SK-N-SH (cell line): ENCODE results near the gene RNASEH2B. TPM values are rescaled to one million over a fixed set of nuclear protein-coding genes. Genes with fewer than 3 reads are reported as not detected.

Source experiments
- CTCF ChIA-PET: fragments of 300-600, 350-600 bp; formaldehyde crosslinking; extraction: SDS; loops from one replicate; lab custom pipeline; 2021; lab: Yijun Ruan, JAX
- POLR2A ChIA-PET: fragments of 350-600 bp; sonication (Branson Sonifier 250); formaldehyde crosslinking; extraction: SDS; loops from one replicate; lab custom pipeline; 2020; ENCODE audit warnings: antibody characterized with exemption, inconsistent platforms; lab: Yijun Ruan, JAX
- DNase-seq: peaks from one replicate; pipeline ENCODE4 v3.0.0; 2012
- H2AFZ ChIP-seq: fragments of 200-600 bp; sonication (generic); 2 replicates; pipeline ENCODE4 v1.8.1; 2016; ENCODE audit warnings: antibody characterized with exemption, mild to moderate bottlenecking, low read depth
- H3F3A ChIP-seq: fragments of 200-600 bp; sonication (generic); replicated peaks from 2 replicates; pipeline ENCODE3; 2016; ENCODE audit warnings: antibody characterized with exemption, mild to moderate bottlenecking; ENCODE audit not compliant: insufficient read depth
- H3K27ac ChIP-seq, 2 experiments: fragments of 200-500 bp in 1 of 2; fragments of 200-600 bp in 1 of 2; sonication (Bioruptor generic) in 1 of 2; sonication (generic), shearing (Covaris generic) in 1 of 2; 2 replicates each; pipeline versions ENCODE4 v1.5.1 to v1.6.1; 2014 to 2016; ENCODE audit warnings: low read depth in 2 of 2, inconsistent platforms in 1 of 2, low read length in 1 of 2, mild to moderate bottlenecking in 1 of 2, mixed read lengths in 1 of 2
- H3K27me3 ChIP-seq: fragments of 200-600 bp; sonication (generic), shearing (Covaris generic); 2 replicates; pipeline ENCODE4 v1.6.1; 2016; ENCODE audit warnings: mixed run types; ENCODE audit not compliant: insufficient read depth
- H3K36me3 ChIP-seq, 2 experiments: fragments of 200-500 bp in 1 of 2; fragments of 200-600 bp in 1 of 2; sonication (Bioruptor generic) in 1 of 2; sonication (generic) in 1 of 2; replicated peaks in 1 of 2; 2 replicates each; pipeline versions ENCODE3 to v1.5.1; 2014 to 2016; ENCODE audit warnings: low read length in 1 of 2, mild to moderate bottlenecking in 1 of 2; ENCODE audit not compliant: insufficient read depth in 2 of 2, control insufficient read depth in 1 of 2
- H3K4me1 ChIP-seq, 2 experiments: fragments of 200-500 bp in 1 of 2; fragments of 200-600 bp in 1 of 2; sonication (Bioruptor generic) in 1 of 2; sonication (generic), shearing (Covaris generic) in 1 of 2; 2 replicates each; pipeline versions ENCODE4 v1.5.1 to v1.6.1; 2014 to 2016; ENCODE audit warnings: low read depth in 1 of 2, low read length in 1 of 2, mixed run types in 1 of 2; ENCODE audit not compliant: insufficient read depth in 2 of 2, control insufficient read depth in 1 of 2
- H3K4me2 ChIP-seq: fragments of 200-600 bp; sonication (generic), shearing (Covaris generic); 2 replicates; pipeline ENCODE4 v1.6.1; 2017; ENCODE audit warnings: mixed run types
- H3K4me3 ChIP-seq, 2 experiments: fragments of 200-500 bp in 1 of 2; fragments of 200-600 bp in 1 of 2; sonication (Bioruptor generic) in 1 of 2; sonication (generic), shearing (Covaris generic) in 1 of 2; 2 replicates each; pipeline versions ENCODE4 v1.5.1 to v1.8.1; 2014 to 2016; ENCODE audit warnings: low read depth in 2 of 2, inconsistent platforms in 1 of 2, low read length in 1 of 2, mild to moderate bottlenecking in 1 of 2, mixed read lengths in 1 of 2, moderate library complexity in 1 of 2
- H3K79me2 ChIP-seq: fragments of 200-600 bp; sonication (generic); 2 replicates; pipeline ENCODE4 v1.8.1; 2017; ENCODE audit warnings: mild to moderate bottlenecking; ENCODE audit not compliant: insufficient read depth
- H3K9ac ChIP-seq: fragments of 200-600 bp; sonication (generic); 2 replicates; pipeline ENCODE4 v1.6.1; 2017; ENCODE audit warnings: mixed run types
- H3K9me2 ChIP-seq: fragments of 200-600 bp; sonication (generic); 2 replicates; pipeline ENCODE4 v1.6.1; 2017; ENCODE audit warnings: mixed run types
- H3K9me3 ChIP-seq: fragments of 200-600 bp; sonication (generic); 2 replicates; pipeline ENCODE4 v1.6.1; 2017; ENCODE audit warnings: mixed run types, mild to moderate bottlenecking, moderate library complexity
- H4K20me1 ChIP-seq: fragments of 200-600 bp; sonication (generic); 2 replicates; pipeline ENCODE4 v1.6.1; 2017; ENCODE audit warnings: mild to moderate bottlenecking, mixed run types; ENCODE audit not compliant: insufficient read depth
- CHD2 ChIP-seq: fragments of 150-350 bp; IDR thresholded peaks from 2 replicates; pipeline ENCODE4 v1.6.1; 2018; ENCODE audit warnings: low read length; ENCODE audit not compliant: partially characterized antibody
- ELF1 ChIP-seq: IDR thresholded peaks from 2 replicates; pipeline ENCODE4 v1.4.0; 2012
- EZH2phosphoT487 ChIP-seq: fragments of 200-600 bp; sonication (generic); IDR thresholded peaks from 2 replicates; pipeline ENCODE4 v1.6.1; 2017; ENCODE audit warnings: low read depth, mixed run types, mild to moderate bottlenecking, antibody characterized with exemption, moderate library complexity, borderline replicate concordance
- FOXJ3 ChIP-seq: sonication (generic); formaldehyde crosslinking; IDR thresholded peaks from 2 replicates; pipeline ENCODE4 v1.5.1; 2020; ENCODE audit warnings: mild to moderate bottlenecking, missing genetic modification reagents
- FOXM1 ChIP-seq: IDR thresholded peaks from 2 replicates; pipeline ENCODE4 v1.4.0; 2012; ENCODE audit warnings: low read depth, mild to moderate bottlenecking
- GABPA ChIP-seq: IDR thresholded peaks from 2 replicates; pipeline ENCODE4 v1.4.0; 2012; ENCODE audit warnings: low read depth, mild to moderate bottlenecking
- MXI1 ChIP-seq: IDR thresholded peaks from 2 replicates; pipeline ENCODE4 v1.6.1; 2012; ENCODE audit warnings: mild to moderate bottlenecking, low read depth, low read length, improper control_type of control experiment
- NFIC ChIP-seq: IDR thresholded peaks from 2 replicates; pipeline ENCODE4 v1.4.0; 2012; ENCODE audit warnings: borderline replicate concordance
- POLR2AphosphoS5 ChIP-seq: IDR thresholded peaks from 2 replicates; pipeline ENCODE4 v1.6.1; 2012; ENCODE audit warnings: low read depth, low read length
- RAD21 ChIP-seq: IDR thresholded peaks from 2 replicates; pipeline ENCODE4 v1.6.1; 2012; ENCODE audit warnings: mild to moderate bottlenecking, low read length
- REST ChIP-seq: IDR thresholded peaks from 2 replicates; pipeline ENCODE4 v1.6.1; 2012; ENCODE audit warnings: mild to moderate bottlenecking, low read depth, low read length, moderate library complexity
- RXRA ChIP-seq: IDR thresholded peaks from 2 replicates; pipeline ENCODE4 v1.4.0; 2012; ENCODE audit warnings: low read depth, mild to moderate bottlenecking, borderline replicate concordance
- SMC3 ChIP-seq: IDR thresholded peaks from 2 replicates; pipeline ENCODE4 v1.6.1; 2012; ENCODE audit warnings: low read depth, low read length, improper control_type of control experiment
- TAF1 ChIP-seq: IDR thresholded peaks from 2 replicates; pipeline ENCODE4 v1.6.1; 2012; ENCODE audit warnings: low read depth, mild to moderate bottlenecking, low read length, moderate library complexity, borderline replicate concordance
- USF1 ChIP-seq: IDR thresholded peaks from 2 replicates; pipeline ENCODE4 v1.4.0; 2012; ENCODE audit warnings: low read depth, borderline replicate concordance
- WGBS: methylation state at CpG from one replicate; pipeline ENCODE4 v1.1.6; 2017; ENCODE audit warnings: low lambda C conversion rate; 5-methylcytosine and 5-hydroxymethylcytosine counted together
- polyA plus RNA-seq, 3 experiments: library from polyadenylated mRNA; depleted of rRNA; stranded (reverse); fragments of >200 nt; gene quantifications; 2 replicates each; pipeline ENCODE4 v1.2.3, GENCODE V29; 2012

Gene RNASEH2B
- polyA plus RNA-seq, 1 of the 3 experiments (the other 2 are of a cell fraction), result 13.0 TPM

GRCh38 chr13:50969691-50970090 lies 60.1 kb downstream of the RNASEH2B start:
- Histone ChIP-seq H3K9me2 (no peaks in the 10 kb centered on the region), H3K9ac (no peak overlapping the region), H3K4me2 (no peak overlapping the region), H3K36me3 (peaks cover 15 to 24% of the 10 kb centered on the region in 2 experiments), H3F3A (no peaks in the 10 kb centered on the region), H4K20me1 (no peaks in the 10 kb centered on the region), H3K79me2 (no peaks in the 10 kb centered on the region), H3K4me1 (no peaks in the 10 kb centered on the region), H3K27me3 (no peaks in the 10 kb centered on the region), H3K9me3 (no peaks in the 10 kb centered on the region), H3K4me3 (no peak overlapping the region), H3K27ac (no peak overlapping the region), H2AFZ (no peak overlapping the region)
- ChIA-PET CTCF (interaction anchor here (0.6 to 2.7 kb wide), 10 partner anchors 9 to 416 kb away, joined by 3 to 7 read pairs (median 4); no protein-coding TSS in a partner anchor), POLR2A (no interaction called here)
- WGBS, result 88% methylated on average over 10 of the region's 11 CpGs
- no peak for TF ChIP-seq GABPA
- peak; percentile 30; the same call in 1 of the 2 replicates for TF ChIP-seq SMC3
- TF ChIP-seq RAD21, result peak; percentile 53
- no peak for TF ChIP-seq MXI1
- TF ChIP-seq FOXJ3 (CRISPR knock-in tag), result no peak
- no peak for TF ChIP-seq POLR2AphosphoS5
- TF ChIP-seq USF1, result no peak
- no peak for TF ChIP-seq NFIC
- no peak for DNase-seq

- no peak for DNase-seq
- CTCF ChIA-PET, result interaction anchor here (1.0 to 2.7 kb wide), 3 partner anchors 19 to 95 kb away, joined by 3 to 7 read pairs (median 3); no protein-coding TSS in a partner anchor
- Histone ChIP-seq H4K20me1 (no peaks in the 10 kb centered on the region), H2AFZ (no peak overlapping the region), H3K4me2 (no peak overlapping the region), H3K9me3 (no peaks in the 10 kb centered on the region), H3K9ac (no peak overlapping the region), H3K4me3 (no peak overlapping the region), H3K79me2 (no peaks in the 10 kb centered on the region), H3K9me2 (no peaks in the 10 kb centered on the region), H3K4me1 (no peaks in the 10 kb centered on the region), H3F3A (no peaks in the 10 kb centered on the region), H3K27me3 (no peaks in the 10 kb centered on the region), H3K36me3 (peaks cover 12 to 14% of the 10 kb centered on the region in 2 experiments), H3K27ac (no peak overlapping the region)
- POLR2A ChIA-PET, result no interaction called here
- whole genome bisulfite sequencing, result 98% methylated on average over 2 of the region's 2 CpGs
- no peak for TF ChIP-seq FOXJ3 (CRISPR knock-in tag)
- no peak for TF ChIP-seq EZH2phosphoT487
- TF ChIP-seq FOXM1, result no peak
- no peak for TF ChIP-seq RXRA
- TF ChIP-seq CHD2, result no peak
- no peak for TF ChIP-seq REST
- no peak for TF ChIP-seq ELF1
- no peak for TF ChIP-seq TAF1
These were observed 61.4 kb downstream of the RNASEH2B start for GRCh38 chr13:50970956-50971355.
